GM21723 (cell line): ENCODE results near the gene C3orf22.

Experiments used
- ATAC-seq: cut with Tn5 transposase; IDR thresholded peaks from one replicate; pipeline ENCODE4 v1.9.1; 2021; ENCODE audit warnings: mild to moderate bottlenecking, moderate library complexity; ENCODE audit not compliant: unreplicated experiment

The C3orf22 gene

GRCh38 chr3:126528800-126529541 lies 29.8 kb downstream of the C3orf22 start:
- ATAC-seq = no peak

- no peak for ATAC-seq
Observed at GRCh38 chr3:126528419-126528799, 30.3 kb downstream of the C3orf22 start.

- no peak for ATAC-seq
Observed at GRCh38 chr3:126527455-126528211, 31.1 kb downstream of the C3orf22 start.

- no peak for ATAC-seq
Observed at GRCh38 chr3:126527006-126527405, 31.7 kb downstream of the C3orf22 start.

GRCh38 chr3:126526668-126527005 lies 32.1 kb downstream of the C3orf22 start:
- no peak for ATAC-seq

GRCh38 chr3:126525853-126526667 lies 32.7 kb downstream of the C3orf22 start:
- ATAC-seq = no peak

- no peak for ATAC-seq
Observed at GRCh38 chr3:126525091-126525852, 33.5 kb downstream of the C3orf22 start.

GRCh38 chr3:126524429-126524988 lies 34.2 kb downstream of the C3orf22 start:
- no peak for ATAC-seq

- ATAC-seq = no peak
Observed at GRCh38 chr3:126523745-126524428, 34.8 kb downstream of the C3orf22 start, which contains the start of gene CHST13. Gene CHST13 (plus strand): TSS chr3:126524155. CDS start chr3:126524333, 178 bp downstream.

GRCh38 chr3:126522363-126522788 lies 36.4 kb downstream of the C3orf22 start:
- no peak for ATAC-seq

- ATAC-seq = no peak
Observed at GRCh38 chr3:126521122-126521891, 37.4 kb downstream of the C3orf22 start.

GRCh38 chr3:126519506-126520455 lies 39.0 kb downstream of the C3orf22 start:
- no peak for ATAC-seq

- no peak for ATAC-seq
Observed at GRCh38 chr3:126518779-126519177, 40.0 kb downstream of the C3orf22 start.

GRCh38 chr3:126517986-126518778 lies 40.5 kb downstream of the C3orf22 start:
- ATAC-seq = no peak

- ATAC-seq = no peak
Observed at GRCh38 chr3:126517291-126517951, 41.3 kb downstream of the C3orf22 start, which contains the start of gene UROC1. Gene UROC1 (minus strand): TSS chr3:126517773. CDS start chr3:126517719, 54 bp downstream.

GRCh38 chr3:126516936-126517290 lies 41.8 kb downstream of the C3orf22 start:
- ATAC-seq = no peak
